GM21576 (cell line): ENCODE results near the gene ARHGEF10L.

Source experiments
- ATAC-seq: cut with Tn5 transposase; IDR thresholded peaks from one replicate; pipeline ENCODE4 v1.9.1; 2021; ENCODE audit warnings: mild to moderate bottlenecking, moderate library complexity; ENCODE audit not compliant: unreplicated experiment

Gene ARHGEF10L

GRCh38 chr1:17545356-17545755, 5.9 kb downstream of the ARHGEF10L start:
- ATAC-seq, result no peak

- no peak for ATAC-seq
These were observed 7.6 kb downstream of the ARHGEF10L start for GRCh38 chr1:17546946-17547670.

DNA sequence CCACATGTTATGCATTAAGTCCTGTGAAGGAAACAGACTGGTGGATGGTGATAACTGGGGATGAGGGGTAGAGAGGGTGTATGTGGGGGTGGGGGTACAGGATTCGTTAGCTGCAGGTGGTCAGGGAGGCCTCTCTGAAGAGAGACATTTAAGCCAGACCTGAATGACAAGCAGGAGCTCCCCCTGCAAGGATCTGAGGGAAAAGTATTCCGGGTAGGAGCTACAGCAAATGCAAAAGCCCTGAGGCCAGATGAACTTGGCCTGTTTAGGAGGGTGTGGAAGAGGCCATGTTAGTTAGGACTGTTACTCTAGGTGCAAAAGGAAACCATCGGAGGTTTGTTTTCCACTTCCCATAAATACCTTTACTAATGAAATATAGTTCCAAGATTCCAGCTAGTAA, 9.9 kb downstream of the ARHGEF10L start:
- ATAC-seq, result no peak

- no peak for ATAC-seq
These were observed 11.5 kb downstream of the ARHGEF10L start for GRCh38 chr1:17550729-17551584.

DNA sequence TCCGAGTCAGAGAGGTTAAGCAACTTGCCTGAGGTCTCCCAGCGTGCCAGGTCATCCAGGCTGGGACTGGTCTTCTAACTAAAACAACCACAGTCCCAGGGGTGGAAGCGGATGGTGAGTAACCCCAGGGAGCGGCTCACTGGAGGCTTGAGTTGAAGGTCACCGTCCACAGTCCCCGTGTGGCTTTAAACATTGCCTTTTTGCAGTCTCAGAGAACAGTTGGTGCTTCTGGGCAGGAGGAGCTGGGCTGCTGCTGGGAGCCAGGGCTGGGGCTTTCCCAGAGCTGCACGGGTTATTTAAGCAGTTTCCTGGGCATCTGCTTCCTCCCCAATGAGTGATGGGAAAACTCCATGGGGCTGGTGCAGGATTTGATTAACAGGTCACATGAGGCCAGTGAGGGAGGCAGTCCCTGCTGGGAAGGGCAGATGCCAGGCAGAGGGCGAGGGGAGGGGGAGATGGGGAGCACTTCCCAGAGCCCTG, 12.3 kb downstream of the ARHGEF10L start:
- ATAC-seq, result no peak

DNA sequence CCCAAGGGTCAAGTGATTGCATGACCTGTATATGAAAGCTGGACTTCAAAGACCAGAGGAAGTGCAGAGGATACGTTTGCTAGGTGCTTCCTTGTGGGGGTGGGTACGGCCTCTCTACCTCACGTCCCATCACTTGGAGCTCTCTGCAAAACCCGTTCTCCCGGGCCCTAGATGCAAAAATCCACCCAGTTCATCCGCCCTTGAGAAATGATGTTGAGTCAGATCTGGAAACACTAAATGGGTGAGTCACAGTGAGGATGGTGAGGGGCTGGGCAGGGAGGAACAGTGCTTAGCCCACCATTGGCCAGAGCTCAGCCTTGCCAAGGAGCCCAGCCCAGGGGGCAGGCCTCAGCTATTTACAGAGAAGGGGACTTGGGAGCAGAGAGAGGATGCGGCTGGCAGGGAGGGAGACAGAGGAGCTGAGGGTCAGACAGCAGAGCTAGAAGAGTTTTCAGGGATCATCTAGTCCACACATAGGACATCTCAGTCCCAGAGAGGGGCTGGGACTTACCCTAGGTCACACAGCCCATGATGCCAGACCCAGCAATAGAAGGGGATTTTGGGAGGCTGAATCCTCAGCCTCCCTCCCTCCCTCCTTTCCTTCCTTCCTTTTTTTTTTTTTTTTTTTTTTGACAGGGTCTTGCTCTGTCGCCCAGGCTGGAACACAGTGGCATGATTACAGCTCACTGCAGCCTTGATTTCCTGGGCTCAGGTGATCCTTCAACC, 14.6 kb downstream of the ARHGEF10L start:
- no peak for ATAC-seq

GRCh38 chr1:17554954-17555353, 15.5 kb downstream of the ARHGEF10L start:
- ATAC-seq, result no peak

DNA sequence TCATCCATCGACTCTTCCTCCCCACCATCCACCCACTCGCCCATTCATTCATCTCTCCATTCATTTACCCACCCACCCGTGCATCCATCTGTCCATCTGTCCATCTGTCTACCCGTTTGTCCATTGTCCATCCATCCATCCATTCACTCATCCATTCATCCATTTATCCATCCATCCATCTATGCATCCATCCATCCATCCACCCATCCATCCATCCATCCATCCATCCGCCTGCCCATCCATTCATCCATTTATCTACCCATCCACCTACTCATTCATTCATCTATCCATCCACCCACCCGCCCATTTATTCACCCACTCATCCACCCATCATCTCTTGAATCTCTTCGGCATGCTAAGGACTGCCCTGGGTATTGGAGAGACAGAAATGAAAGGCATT, 18.5 kb downstream of the ARHGEF10L start:
- ATAC-seq, result no peak

- no peak for ATAC-seq
These were observed 19.0 kb downstream of the ARHGEF10L start for GRCh38 chr1:17558541-17558940.

DNA sequence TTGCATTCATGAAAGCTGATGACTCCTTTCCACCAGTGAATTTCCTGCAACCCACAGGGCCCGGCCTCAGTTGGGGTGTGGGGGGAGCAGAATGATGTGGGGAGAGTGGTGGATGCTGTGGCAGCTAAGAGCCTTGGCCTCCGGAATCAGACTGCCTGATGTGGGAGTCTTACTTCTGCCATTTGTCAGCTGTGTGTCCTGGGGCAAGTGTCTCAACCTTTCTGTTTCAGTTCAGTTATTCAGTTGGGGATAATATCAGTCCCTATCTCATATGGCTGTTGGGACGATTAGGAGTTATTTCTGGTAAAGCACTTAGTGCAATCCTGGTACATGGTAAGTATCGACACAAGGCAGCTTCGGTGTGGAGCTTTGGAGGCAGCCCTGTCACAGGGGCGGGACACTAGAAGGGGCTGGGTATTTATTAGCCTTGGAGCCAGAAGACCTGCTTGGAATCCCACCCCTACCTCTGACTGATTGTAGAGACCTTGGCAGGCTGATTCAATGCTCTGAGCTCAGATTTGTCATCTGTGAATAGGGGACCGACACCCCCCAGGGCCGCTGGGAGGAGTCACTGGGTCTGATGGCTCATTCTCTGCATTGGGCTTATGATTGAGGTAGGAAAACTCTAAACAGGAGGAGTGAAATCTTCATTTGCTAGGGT, 19.6 kb downstream of the ARHGEF10L start:
- ATAC-seq, result no peak

DNA sequence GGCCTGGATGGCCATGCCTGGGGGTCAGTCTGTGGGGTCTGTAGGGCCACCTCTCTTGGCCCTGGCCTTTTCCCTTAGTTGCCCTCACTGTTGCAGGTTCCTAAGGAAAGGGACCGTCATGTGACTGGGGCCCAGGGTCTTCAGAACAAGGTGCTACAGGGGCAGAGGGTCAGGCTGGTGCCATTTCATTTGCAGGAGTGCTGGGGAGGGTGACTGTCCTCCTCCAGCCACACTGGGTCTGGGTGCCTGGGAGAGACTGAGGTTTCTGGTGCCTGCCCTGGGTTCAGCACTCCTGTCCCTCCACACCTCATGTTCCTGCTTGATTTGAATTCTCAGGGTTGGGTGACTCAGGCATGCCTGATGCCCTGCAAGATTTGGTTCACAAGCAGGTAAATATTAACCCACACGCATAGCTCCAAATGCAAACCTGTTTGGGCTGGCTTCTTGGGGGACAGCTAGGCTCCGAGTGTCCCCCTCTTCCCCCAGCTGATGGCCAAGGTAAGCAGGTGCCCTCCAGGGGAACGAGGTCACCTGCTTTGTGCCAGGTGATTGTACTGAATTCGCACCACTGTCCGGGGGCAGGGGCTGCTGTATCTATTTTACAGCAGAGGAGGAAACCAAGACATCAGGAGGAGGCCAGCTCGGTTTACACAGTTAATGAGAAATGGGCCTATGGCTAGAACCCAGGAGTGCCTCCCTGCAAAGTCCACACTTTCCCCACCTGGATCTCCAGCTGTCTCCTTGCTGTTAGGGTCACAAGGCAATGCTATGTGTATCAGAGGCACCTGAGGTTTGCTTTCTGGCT, 20.3 kb downstream of the ARHGEF10L start:
- ATAC-seq, result no peak

DNA sequence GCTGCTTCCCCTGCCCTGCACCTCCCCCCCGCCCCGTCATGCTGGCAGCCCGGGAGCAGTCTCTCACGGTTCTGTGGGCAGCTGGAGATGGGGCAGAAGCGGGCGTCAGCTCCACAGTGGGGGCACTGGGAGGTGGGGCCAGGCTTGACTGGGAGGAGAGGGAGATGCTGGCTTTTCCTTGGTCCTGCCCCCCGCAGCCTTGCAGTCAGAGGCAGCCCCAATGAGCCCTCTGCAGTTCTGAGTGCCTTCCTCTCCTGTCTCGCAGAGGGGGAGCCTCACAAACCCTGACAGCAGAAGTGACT, 21.7 kb downstream of the ARHGEF10L start:
- ATAC-seq, result no peak

DNA sequence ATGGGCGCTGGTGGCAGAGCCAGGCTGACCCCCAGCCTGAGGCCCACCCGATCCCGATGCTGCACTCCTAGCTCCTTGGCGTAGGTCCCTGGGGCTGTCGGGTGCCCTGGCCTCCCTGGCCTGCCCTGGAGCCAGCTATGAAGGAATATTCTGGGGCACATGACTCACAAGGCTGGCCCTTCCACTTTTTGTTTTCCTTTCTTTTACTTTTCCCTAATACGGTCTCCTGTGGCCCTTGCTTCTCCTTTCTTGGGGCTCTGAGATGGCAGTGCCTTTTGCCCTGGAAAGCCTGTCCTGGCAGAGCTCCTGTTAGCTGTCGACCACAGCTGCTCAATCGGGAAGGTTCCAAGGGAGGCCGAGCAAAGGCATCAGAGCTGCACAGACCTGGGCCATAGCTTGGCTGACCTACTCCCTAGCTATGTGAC, 22.1 kb downstream of the ARHGEF10L start:
- no peak for ATAC-seq

DNA sequence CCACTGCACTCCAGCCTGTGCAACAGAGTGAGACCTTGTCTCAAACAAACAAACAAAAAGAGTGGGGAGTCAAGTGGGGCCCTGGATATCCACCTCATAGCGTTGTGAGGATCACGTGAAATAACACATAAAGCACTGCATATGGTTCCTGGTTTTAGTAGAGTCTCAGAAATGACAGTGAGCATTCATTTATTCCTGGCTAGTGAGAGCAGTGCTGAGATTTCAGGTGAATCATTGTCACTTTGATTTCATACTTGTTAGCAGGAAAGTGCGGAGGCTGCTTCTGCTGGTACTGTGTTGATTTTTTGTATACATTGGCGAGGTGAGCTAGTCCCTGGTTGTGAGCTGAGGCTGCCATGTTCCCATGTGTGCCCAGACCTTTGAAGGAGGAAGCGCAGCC, 22.9 kb downstream of the ARHGEF10L start:
- no peak for ATAC-seq

DNA sequence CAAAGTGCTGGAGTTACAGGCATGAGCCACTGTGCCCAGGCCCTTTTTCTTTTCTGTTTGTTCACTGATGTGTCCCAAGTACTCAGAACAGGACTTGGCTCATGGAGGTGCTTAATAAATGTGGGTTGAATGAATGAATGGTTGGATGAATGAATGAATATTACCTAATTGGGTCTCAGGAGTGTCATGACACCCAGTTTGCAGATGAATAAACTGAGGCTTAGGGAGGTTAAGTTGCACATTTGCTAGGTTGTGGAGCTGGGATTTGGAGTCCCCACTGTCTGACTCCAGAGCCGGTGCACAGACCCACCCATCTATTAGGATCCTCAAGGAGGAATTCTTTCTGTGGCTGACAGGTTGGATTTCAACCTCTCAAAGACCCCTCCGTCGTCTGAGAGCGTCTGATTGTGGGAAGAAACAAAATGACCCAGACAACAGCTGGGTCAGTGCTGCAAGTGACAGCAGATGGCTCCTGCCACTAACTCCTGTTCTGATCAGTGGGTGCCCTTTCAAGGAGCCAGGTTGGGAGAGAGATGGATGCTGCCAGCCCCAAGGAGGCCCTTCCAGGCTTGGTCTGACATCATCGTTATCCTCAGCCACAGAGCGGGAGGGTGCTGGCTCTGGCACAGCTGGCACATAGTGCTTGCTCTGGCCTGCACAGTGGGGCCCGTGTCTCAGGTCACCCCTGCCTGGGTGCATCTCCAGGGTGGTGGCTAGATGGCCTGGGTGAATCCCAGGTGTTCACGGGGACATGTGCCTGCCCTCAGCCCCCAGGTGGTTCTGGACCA, 24.2 kb downstream of the ARHGEF10L start:
- no peak for ATAC-seq

DNA sequence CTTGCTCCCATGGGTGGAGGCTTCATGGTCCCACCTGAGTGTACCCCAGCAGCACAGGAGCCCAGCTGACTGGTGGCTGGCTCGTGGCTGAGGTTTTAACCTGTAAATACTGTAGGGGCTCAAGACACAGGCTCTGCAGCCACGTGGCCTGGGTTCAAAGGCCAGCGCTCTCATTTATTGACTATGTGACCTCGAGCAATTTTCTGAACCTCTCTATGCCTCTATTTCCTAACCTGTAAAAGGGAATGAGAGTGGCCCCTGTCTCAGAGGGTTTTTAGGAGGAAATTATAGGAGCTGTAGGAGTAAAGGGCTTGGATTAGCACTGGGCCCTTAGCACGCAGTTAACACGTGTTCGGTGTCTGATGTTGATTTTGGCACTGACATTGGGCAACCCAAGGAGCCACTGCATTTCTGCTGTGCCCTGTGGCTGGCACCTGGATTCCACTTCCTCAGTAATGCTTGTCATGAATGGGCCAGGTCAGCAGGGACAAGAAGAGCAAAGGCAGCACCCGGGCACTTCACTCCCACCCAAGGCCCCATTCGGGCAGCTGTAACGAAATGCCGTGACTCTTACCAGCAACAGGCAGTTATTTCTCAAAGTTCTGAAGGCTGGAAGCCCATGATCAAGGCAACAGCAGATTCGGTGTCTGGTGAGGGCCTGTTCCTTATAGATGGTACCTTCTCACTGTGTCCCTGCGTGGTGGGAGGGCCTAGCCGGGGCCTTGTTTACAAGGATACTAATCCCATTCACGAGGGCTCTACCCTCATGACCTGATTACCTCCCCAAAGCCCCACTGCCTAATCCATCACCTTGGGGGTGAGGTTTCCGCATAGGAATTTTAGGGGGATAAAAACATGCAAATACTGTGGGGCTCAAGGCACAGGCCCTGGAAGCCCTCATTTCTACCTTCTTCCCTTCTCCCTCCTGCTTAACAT, 25.2 kb downstream of the ARHGEF10L start:
- ATAC-seq, result no peak

- ATAC-seq, result no peak
These were observed 26.2 kb downstream of the ARHGEF10L start for GRCh38 chr1:17565461-17566252.

GRCh38 chr1:17566417-17566816, 26.9 kb downstream of the ARHGEF10L start:
- no peak for ATAC-seq
